ENCODE results near the gene OSGIN1. TPM values are rescaled to one million over a fixed set of nuclear protein-coding genes. Genes with fewer than 3 reads are reported as not detected.

The OSGIN1 gene
- total and polyA plus RNA-seq, 2 donors (not counting 1 experiment from before 2014, with no cell fraction given), result 0.85 to 1.8 TPM

DNA sequence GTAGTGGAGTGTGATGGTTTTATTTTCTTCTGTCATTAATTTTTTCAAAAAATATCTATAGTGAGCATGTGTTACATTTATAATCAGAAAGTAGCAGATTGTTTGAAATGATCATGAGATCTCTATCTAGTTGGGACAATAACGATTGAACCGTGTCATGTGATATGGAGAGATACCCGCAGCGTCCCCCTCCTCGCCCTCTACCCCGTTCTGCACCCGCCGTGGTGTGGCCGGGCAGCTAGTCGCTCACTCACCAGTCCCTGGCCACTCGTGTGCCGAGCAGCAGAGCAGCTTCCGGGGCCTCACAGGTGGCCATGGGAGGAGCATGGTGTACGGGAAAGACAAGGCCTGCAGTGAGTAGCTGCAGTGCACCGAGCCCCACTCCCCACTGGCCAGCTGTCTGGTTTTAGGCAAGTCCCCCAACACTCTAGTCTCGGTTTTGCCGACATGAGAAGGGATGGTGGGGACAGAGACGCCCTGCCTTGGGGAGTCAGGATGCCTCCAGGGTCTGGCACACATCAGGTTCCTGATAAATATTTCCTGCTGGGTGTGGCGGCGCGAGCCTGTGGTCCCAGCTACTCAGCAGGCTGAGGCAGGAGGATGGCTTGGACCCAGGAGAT, 38.8 kb upstream of the OSGIN1 start:
- no peaks in the 10 kb centered on the region for H3K4me1 Mint-ChIP-seq
- CTCF ChIA-PET, result no interaction called here
- intact Hi-C loops (cut with micrococcal nuclease), result no loop called here
- Histone ChIP-seq H3K9me3 (ENCODE audit: control extremely low read depth in 1 of 3, control insufficient read depth in 2 of 3, insufficient read depth in 1 of 3, low read length in 2 of 3) (no peaks in the 10 kb centered on the region), H3K4me2 (replicated peaks; ENCODE audit: low read depth, low read length, poor library complexity, severe bottlenecking) (no peak overlapping the region), H3K36me3 (replicated peaks in 1 of 2; ENCODE audit: control extremely low read depth in 1 of 2, control insufficient read depth in 1 of 2, extremely low read depth in 1 of 2, insufficient read depth in 2 of 2, low read length in 1 of 2) (peaks cover 0 to 65% of the 10 kb centered on the region in 2 experiments), H3K4me3 (ENCODE audit: control extremely low read depth in 1 of 5, extremely low read depth in 1 of 5, insufficient read depth in 1 of 5, low read depth in 2 of 5, low read length in 4 of 5) (no peak overlapping the region), H3K27ac (ENCODE audit: low read length in 2 of 2) (no peak overlapping the region), H3K79me2 (ENCODE audit: control insufficient read depth, insufficient read depth, low read length) (no peaks in the 10 kb centered on the region), H3K9ac (ENCODE audit: low read length) (no peak overlapping the region), H4K20me1 (ENCODE audit: control insufficient read depth, insufficient read depth, low read length, poor library complexity, severe bottlenecking) (peaks cover 4% of the 10 kb centered on the region), H3K27me3 (replicated peaks in 1 of 4; ENCODE audit: control extremely low read depth in 1 of 4, control insufficient read depth in 3 of 4, insufficient read depth in 4 of 4, low read length in 3 of 4) (no peaks in the 10 kb centered on the region), H3K4me1 (ENCODE audit: control insufficient read depth in 2 of 2, insufficient read depth in 2 of 2, low read length in 2 of 2) (no peaks in the 10 kb centered on the region), H2AFZ (ENCODE audit: insufficient read depth, low read depth, low read length, poor library complexity, severe bottlenecking) (no peak overlapping the region)
- DNase-seq (no peak), ATAC-seq (ENCODE audit: low read depth) (no peak)
- H3K27me3 Mint-ChIP-seq, result no peaks in the 10 kb centered on the region
- H3K27ac Mint-ChIP-seq, result no peak overlapping the region
- POLR2A ChIA-PET, result no interaction called here
- H3K4me3 Mint-ChIP-seq, result no peak overlapping the region
- no peaks in the 10 kb centered on the region for H3K9me3 Mint-ChIP-seq (ENCODE audit: insufficient read depth)
- TF ChIP-seq CTCF (IDR thresholded peaks at IDR 0.05) (no peak), EZH2 (IDR thresholded peaks at IDR 0.05; ENCODE audit: borderline replicate concordance, insufficient read depth, low read depth, low read length, poor library complexity, severe bottlenecking) (no peak)
- WGBS (ENCODE audit: insufficient coverage), result 98% methylated on average over 20 of the region's 21 CpGs

GRCh38 chr16:83915081-83915480, 38.0 kb upstream of the OSGIN1 start:
- no peaks in the 10 kb centered on the region for H3K9me3 Mint-ChIP-seq (ENCODE audit: insufficient read depth)
- no peak for DNase-seq
- ChIA-PET POLR2A (no interaction called here), CTCF (no interaction called here)
- Histone ChIP-seq H4K20me1 (ENCODE audit: control insufficient read depth, insufficient read depth, low read length, poor library complexity, severe bottlenecking) (no peaks in the 10 kb centered on the region), H3K36me3 (replicated peaks in 1 of 2; ENCODE audit: control extremely low read depth in 1 of 2, control insufficient read depth in 1 of 2, extremely low read depth in 1 of 2, insufficient read depth in 2 of 2, low read length in 1 of 2) (peaks cover 0 to 73% of the 10 kb centered on the region in 2 experiments), H2AFZ (ENCODE audit: insufficient read depth, low read depth, low read length, poor library complexity, severe bottlenecking) (no peak overlapping the region), H3K27ac (ENCODE audit: low read length in 2 of 2) (no peak overlapping the region), H3K27me3 (replicated peaks in 1 of 4; ENCODE audit: control extremely low read depth in 1 of 4, control insufficient read depth in 3 of 4, insufficient read depth in 4 of 4, low read length in 3 of 4) (no peaks in the 10 kb centered on the region), H3K9ac (ENCODE audit: low read length) (no peak overlapping the region), H3K9me3 (ENCODE audit: control extremely low read depth in 1 of 3, control insufficient read depth in 2 of 3, insufficient read depth in 1 of 3, low read length in 2 of 3) (no peaks in the 10 kb centered on the region), H3K4me3 (ENCODE audit: control extremely low read depth in 1 of 5, extremely low read depth in 1 of 5, insufficient read depth in 1 of 5, low read depth in 2 of 5, low read length in 4 of 5) (no peak overlapping the region), H3K4me2 (replicated peaks; ENCODE audit: low read depth, low read length, poor library complexity, severe bottlenecking) (no peak overlapping the region), H3K4me1 (ENCODE audit: control insufficient read depth in 2 of 2, insufficient read depth in 2 of 2, low read length in 2 of 2) (no peaks in the 10 kb centered on the region), H3K79me2 (ENCODE audit: control insufficient read depth, insufficient read depth, low read length) (no peaks in the 10 kb centered on the region)
- intact Hi-C loops (cut with micrococcal nuclease), result no loop called here
- no peak overlapping the region for H3K4me3 Mint-ChIP-seq
- WGBS (ENCODE audit: insufficient coverage), result 98% methylated on average over 22 of the region's 22 CpGs
- no peak for TF ChIP-seq EZH2 (IDR thresholded peaks at IDR 0.05; ENCODE audit: borderline replicate concordance, insufficient read depth, low read depth, low read length, poor library complexity, severe bottlenecking)
- TF ChIP-seq CTCF (IDR thresholded peaks at IDR 0.05), result no peak
- H3K4me1 Mint-ChIP-seq, result no peaks in the 10 kb centered on the region
- no peaks in the 10 kb centered on the region for H3K27me3 Mint-ChIP-seq
- no peak overlapping the region for H3K27ac Mint-ChIP-seq
- no peak for ATAC-seq (ENCODE audit: low read depth)

Data from B cell (primary cell).